Tibial artery (tissue), 4 donors: Measurements from ENCODE around the gene CLN3.
"Not testable (repeated sequence)": the region's sequence is repeated elsewhere in the genome, so short reads cannot be mapped to it uniquely, and the experiment has no call there.

ENCODE experiments used
- DNase-seq, 2 donors: peaks; one replicate each; pipeline ENCODE4 v3.0.0-alpha.2; 2019
- H3K27ac ChIP-seq, 2 donors: fragments of 200-600 bp; sonication (generic) in 1 of 2; 1 replicate in 1 of 2; 2 replicates in 1 of 2; pipeline ENCODE4 v1.5.1; 2018 to 2019; ENCODE audit warnings: mild to moderate bottlenecking in 1 of 2
- H3K27me3 ChIP-seq, 2 donors: fragments of 200-600 bp; sonication (generic) in 1 of 2; one replicate each; pipeline versions ENCODE4 v1.5.1 to v1.6.0; 2016 to 2019
- H3K36me3 ChIP-seq, 3 donors: fragments of 200-600 bp; sonication (generic) in 2 of 3; one replicate each; pipeline ENCODE4 v1.5.1; 2016 to 2019; ENCODE audit warnings: mild to moderate bottlenecking in 2 of 3
- H3K4me1 ChIP-seq, 4 donors: fragments of 200-600 bp; sonication (generic) in 2 of 4; 1 replicate in 3 of 4; 2 replicates in 1 of 4; pipeline ENCODE4 v1.5.1; 2016 to 2019
- H3K4me3 ChIP-seq, 2 donors: fragments of 200-600 bp; sonication (generic) in 1 of 2; 1 replicate in 1 of 2; 2 replicates in 1 of 2; pipeline ENCODE4 v1.5.1; 2018 to 2019; ENCODE audit warnings: mild to moderate bottlenecking in 2 of 2
- H3K9me3 ChIP-seq, 3 donors: fragments of 200-600 bp; sonication (generic) in 1 of 3; one replicate each; pipeline ENCODE4 v1.5.1; 2016 to 2019
- intact Hi-C: fragments of 100-400 bp; cut with DNase I; formaldehyde crosslinking; loops from one replicate; pipeline ENCODE4 v1.15.0; 2023; ENCODE audit warnings: low total_unique reads
- TF ChIP-seq, protein P1 (sequence below), 2 experiments: fragments of 200-600 bp in 1 of 2; fragments of 450-650 bp in 1 of 2; IDR thresholded peaks; one replicate each; pipeline ENCODE4 v1.5.1; 2017 to 2019; ENCODE audit warnings: antibody characterized with exemption in 2 of 2, mild to moderate bottlenecking in 1 of 2, moderate library complexity in 1 of 2

Gene CLN3

DNA sequence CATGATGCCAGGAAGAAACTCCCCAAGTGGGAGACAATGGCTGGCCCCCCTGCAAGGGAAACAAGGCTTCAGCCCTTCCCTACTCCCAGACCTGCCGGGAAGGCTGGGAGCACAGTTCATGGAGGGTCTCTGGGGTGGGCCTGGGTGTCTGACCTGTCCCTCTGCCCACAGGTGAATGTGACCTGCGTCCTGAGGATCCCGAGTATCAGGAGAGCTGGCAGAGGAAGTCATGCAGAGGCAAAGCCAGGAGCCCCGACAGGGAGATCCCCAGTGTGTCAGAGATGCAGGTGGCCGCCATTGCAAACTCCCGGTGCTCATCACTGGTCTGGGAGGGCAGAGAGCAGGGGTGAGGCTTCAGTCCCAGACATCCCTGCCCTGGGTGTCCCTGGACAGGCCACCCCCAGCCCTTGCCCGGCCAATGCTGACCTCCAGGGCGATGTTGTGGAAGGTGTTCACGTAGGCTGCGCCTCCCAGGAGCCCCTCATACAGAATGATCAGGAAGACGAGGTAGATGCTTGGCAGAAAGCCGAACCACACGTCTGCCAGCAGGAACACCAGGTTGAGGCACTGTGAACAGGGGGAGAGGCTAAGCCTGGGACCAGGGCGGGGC, 14.5 kb downstream of the CLN3 start:
- TF ChIP-seq, protein P1, sequence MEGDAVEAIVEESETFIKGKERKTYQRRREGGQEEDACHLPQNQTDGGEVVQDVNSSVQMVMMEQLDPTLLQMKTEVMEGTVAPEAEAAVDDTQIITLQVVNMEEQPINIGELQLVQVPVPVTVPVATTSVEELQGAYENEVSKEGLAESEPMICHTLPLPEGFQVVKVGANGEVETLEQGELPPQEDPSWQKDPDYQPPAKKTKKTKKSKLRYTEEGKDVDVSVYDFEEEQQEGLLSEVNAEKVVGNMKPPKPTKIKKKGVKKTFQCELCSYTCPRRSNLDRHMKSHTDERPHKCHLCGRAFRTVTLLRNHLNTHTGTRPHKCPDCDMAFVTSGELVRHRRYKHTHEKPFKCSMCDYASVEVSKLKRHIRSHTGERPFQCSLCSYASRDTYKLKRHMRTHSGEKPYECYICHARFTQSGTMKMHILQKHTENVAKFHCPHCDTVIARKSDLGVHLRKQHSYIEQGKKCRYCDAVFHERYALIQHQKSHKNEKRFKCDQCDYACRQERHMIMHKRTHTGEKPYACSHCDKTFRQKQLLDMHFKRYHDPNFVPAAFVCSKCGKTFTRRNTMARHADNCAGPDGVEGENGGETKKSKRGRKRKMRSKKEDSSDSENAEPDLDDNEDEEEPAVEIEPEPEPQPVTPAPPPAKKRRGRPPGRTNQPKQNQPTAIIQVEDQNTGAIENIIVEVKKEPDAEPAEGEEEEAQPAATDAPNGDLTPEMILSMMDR (IDR thresholded peaks at IDR 0.05), result no peak
- Histone ChIP-seq H3K4me1 (no peaks in the 10 kb centered on the region), H3K36me3 (peaks cover 51 to 98% (median 92%) of the 10 kb centered on the region in 3 donors), H3K9me3 (no peaks in the 10 kb centered on the region), H3K27ac (no peak overlapping the region), H3K27me3 (no peaks in the 10 kb centered on the region), H3K4me3 (no peak overlapping the region)
- intact Hi-C loops, result no loop called here
- DNase-seq, result no peak

DNA sequence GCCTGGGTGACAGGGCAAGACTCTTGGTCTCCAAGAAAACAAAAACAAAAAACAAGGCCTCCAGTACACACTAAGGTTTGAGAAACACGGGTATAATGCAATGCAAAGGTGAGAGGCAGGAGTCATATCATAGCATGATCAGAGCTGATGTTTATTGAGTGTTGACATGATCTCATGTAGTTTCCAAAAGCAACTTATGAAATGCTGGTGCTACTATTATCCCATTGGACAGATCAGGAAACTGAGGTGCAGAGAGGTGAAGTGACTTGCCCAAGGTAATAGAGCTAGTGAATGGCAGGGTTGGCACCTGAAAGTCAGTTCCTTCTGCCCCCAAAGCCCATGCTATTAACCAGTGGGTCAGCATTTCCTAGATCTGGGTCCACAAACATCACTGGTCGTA, 16.7 kb downstream of the CLN3 start:
- H3K36me3 ChIP-seq, result peaks cover 35 to 82% (median 70%) of the 10 kb centered on the region in 3 donors
- no peak overlapping the region for H3K27ac ChIP-seq
- no peaks in the 10 kb centered on the region for H3K9me3 ChIP-seq
- DNase-seq, result no peak
- TF ChIP-seq, protein P1 (IDR thresholded peaks at IDR 0.05), result no peak
- H3K4me3 ChIP-seq, result no peak overlapping the region
- H3K4me1 ChIP-seq, result no peaks in the 10 kb centered on the region
- intact Hi-C loops, result no loop called here
- H3K27me3 ChIP-seq, result no peaks in the 10 kb centered on the region

DNA sequence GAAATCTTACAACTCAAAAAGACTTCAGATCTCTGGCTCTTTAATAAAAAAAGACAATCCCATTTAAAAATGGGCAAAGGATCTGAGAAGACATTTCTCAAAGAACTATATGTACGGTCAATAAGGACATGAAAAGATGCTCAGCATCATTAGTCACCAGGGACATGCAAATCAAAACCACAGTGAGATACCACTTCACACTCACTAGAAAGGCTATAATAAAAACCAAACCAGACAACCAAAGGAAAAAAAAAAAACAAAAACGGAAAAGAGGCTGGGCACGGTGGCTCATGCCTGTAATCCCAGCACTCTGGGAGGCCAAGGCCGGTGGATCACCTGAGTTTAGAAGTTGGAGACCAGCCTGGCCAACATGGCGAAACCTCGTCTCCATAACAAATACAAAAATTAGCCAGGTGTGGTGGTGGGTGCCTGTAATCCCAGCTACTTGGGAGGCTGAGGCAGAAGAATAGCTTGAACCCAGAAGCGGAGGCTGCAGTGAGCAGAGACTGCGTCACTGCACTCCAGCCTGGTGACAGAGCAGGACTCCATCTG, 18.1 kb downstream of the CLN3 start:
- Histone ChIP-seq H3K4me1 (no peaks in the 10 kb centered on the region), H3K4me3 (no peak overlapping the region), H3K9me3 (no peaks in the 10 kb centered on the region), H3K36me3 (peaks cover 22 to 68% (median 55%) of the 10 kb centered on the region in 3 donors), H3K27ac (no peak overlapping the region), H3K27me3 (no peaks in the 10 kb centered on the region)
- TF ChIP-seq, protein P1 (IDR thresholded peaks at IDR 0.05), result no peak
- intact Hi-C loops, result no loop called here
- no peak for DNase-seq

DNA sequence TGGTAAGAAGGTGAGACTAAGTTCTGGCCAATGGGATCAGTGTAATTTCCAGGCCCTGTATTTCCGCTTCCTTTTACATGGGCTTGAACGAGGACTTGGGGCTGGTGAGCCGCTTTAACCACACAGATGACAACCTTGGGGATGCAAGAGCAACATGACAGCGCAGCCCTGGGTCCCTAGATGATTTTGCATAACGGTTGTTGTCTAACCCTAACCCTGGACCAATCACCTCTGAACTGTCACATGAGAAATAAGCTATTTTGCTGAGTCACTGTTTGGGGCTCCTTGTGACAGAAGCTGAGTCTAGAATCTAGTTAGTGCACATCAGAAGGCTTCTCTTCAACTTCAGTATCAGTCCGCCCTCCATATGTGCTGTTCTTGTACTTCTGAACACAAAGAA, 44.8 kb downstream of the CLN3 start:
- DNase-seq, intact Hi-C loops, H3K27ac ChIP-seq, H3K9me3 ChIP-seq, H3K4me3 ChIP-seq, H3K4me1 ChIP-seq, H3K36me3 ChIP-seq, H3K27me3 ChIP-seq: not testable (repeated sequence)

DNA sequence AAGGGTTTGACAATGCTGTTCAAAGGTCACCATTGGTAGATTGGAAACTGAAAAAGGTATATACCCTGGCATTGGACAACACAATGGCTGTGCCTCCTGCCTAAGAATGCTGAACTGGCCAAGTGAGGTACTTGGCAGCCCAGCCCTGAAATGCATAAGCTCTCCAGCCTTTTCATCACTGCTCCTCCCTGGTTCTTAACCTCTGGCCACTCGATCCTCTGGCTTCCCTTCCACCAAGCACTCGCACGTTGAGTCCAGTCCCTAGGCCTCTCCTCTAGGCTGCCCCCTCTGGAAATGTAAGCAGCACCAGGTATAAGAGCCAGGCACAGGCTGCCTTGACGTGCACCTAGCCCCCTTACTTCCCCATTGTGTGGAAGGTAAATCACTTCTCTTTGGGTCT, 45.5 kb downstream of the CLN3 start:
- H3K4me1 ChIP-seq, intact Hi-C loops, H3K4me3 ChIP-seq, H3K9me3 ChIP-seq, H3K27me3 ChIP-seq, H3K27ac ChIP-seq, H3K36me3 ChIP-seq, DNase-seq: not testable (repeated sequence)

DNA sequence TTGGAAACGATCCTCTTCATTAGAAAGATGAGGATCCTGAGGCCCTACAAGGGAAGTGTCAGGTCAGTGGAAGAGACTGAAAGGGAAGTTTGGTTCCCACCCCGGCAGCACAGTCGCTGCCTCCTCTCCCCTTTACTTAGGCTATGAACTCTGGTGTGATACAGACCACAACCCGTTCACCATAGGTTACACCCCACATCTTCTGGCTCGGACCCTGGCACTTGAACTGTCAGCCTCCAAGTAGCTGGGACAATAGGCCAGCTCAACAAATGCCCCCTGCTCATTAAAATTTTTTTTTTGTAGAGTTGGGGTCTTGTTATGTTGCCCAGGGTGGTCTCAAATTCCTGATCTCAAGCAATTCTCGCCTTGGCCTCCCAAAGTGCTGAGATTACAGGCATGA, 47.9 kb downstream of the CLN3 start:
- H3K4me3 ChIP-seq, H3K36me3 ChIP-seq, intact Hi-C loops, H3K27ac ChIP-seq, H3K27me3 ChIP-seq, H3K9me3 ChIP-seq, DNase-seq, H3K4me1 ChIP-seq: not testable (repeated sequence)

DNA sequence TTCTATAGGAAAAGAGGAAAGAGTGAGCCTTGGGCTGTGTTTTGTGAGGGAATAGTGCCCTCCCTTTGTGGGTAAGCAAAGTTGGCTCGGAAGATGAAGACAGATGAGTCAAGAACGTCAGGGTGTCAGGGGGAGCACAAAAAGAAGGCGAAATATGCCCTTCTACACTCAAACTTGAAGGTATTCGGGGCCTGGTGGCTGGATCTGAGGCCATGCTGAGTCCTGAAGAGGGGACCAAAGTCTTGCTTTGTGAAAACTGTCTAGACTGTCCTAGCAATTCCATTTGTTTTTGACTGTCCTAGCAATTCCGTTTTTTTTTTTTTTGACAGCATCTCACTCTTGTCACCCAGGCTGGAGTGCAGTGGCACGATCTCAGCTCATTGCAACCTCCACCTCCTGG, 53.0 kb downstream of the CLN3 start:
- DNase-seq, H3K27me3 ChIP-seq, H3K27ac ChIP-seq, H3K36me3 ChIP-seq, H3K4me1 ChIP-seq, intact Hi-C loops, H3K9me3 ChIP-seq, H3K4me3 ChIP-seq: not testable (repeated sequence)

DNA sequence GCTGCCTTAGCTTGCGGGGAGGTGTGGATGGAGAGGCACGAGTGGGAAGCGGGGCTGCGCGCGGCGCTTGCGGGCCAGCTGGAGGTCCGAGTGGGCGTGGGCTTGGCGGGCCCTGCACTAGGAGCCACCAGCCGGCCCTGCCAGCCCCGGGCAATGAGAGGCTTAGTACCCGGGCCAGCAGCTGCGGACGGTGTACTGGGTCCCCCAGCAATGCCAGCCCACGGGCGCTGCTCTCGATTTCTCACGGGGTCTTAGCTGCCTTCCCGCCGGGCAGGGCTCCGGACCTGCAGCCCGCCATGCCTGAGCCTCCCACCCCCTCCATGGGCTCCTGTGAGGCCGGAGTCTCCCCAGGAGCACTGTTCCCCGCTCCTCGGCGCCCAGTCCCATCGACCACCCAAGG, 56.5 kb downstream of the CLN3 start:
- H3K27ac ChIP-seq, DNase-seq, H3K4me1 ChIP-seq, H3K9me3 ChIP-seq, intact Hi-C loops, H3K4me3 ChIP-seq, H3K27me3 ChIP-seq, H3K36me3 ChIP-seq: not testable (repeated sequence)
